HG02571 (cell line): Measurements from ENCODE around the gene BACH2.

ENCODE experiments used
- ATAC-seq: cut with Tn5 transposase; IDR thresholded peaks from one replicate; pipeline ENCODE4 v1.9.1; 2021; ENCODE audit warnings: mild to moderate bottlenecking, moderate library complexity; ENCODE audit not compliant: unreplicated experiment

The BACH2 gene

DNA sequence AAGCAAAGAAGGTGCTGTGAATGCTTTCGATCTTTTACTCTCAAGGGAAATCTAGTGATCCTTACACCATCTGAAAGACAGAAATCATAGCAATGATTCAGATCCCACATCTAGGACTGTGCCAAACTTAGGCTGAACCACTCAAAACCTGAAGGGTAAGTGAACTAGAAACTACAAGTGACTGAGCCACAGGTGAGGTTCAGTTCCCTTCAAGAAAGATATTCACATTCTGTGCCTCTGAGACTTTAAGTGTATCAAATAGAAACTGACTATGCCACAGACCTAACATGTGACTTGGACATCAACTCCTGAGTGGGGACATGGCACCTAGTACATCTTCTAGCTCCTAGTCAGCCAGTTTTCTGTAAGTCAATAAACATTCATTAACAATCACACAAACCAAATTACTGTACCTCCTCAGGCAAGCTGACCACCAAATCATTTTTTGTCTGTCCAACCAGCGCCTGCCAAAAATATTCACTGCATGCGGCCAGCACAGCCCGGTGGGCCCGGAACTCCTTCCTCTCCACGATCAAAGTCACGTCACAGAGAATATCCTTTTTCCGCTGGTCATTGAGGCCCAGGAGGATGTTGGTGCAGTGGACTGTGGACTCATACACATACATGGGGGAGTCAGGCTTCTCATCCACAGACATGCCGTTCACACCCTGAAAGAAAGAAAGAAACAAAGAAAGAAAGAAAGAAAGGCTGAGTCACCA is 288.3 kb downstream of the BACH2 start:
- ATAC-seq = no peak

DNA sequence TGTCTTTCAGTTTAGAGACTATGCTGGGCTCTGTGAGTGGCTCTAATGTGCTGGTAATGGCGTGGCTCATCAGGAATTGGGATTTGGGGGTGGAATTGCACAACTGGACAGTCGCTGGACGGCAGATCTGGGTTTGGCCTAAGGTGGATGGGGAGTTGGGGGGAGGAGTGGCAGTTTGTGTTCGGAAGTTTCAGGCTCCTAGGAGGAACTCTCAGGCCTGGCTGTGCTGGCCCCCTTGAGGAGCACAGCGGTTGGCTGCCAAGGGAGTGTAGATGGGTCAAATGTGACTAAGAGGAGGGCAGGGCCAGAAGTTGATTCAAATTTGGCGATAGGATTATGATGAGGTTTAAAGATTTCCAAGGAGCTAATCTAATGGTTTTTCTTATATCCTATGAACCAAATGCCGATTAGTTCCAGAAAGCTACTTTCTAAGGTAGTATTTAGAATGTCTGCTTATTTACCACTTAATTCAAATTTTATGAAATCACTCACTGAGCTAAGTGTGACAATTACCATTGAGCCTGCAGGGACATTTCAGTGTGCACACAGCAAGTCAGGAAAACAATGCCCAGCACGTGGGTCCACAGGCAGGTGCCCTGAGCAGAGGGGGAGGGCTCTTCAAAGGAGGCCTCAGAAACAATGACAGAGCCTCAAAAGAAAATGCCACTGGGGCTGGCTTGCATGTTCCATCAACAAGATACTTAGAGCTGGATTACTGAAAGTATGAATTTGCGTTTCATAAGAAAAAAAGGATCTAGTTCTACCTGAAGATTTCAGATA is 291.4 kb downstream of the BACH2 start:
- ATAC-seq = no peak

DNA sequence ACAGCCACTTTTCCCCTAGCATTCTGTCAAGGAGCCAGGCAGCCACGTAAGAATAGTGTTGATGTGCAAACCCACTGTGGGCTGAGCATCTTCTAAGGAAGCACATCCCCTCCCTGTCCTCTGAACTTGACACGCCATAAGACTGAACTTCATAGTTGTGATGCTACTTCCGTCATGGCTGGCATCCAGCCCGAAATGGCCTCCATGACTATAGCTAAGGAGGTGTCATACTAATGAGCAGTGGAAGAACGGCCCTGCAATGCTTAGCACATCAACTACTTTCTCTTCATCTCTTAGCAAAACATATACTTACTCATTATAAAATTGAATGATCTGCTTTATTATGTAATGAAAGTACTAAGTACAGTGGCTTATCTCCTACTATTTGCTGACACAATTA is 292.1 kb downstream of the BACH2 start:
- no peak for ATAC-seq

DNA sequence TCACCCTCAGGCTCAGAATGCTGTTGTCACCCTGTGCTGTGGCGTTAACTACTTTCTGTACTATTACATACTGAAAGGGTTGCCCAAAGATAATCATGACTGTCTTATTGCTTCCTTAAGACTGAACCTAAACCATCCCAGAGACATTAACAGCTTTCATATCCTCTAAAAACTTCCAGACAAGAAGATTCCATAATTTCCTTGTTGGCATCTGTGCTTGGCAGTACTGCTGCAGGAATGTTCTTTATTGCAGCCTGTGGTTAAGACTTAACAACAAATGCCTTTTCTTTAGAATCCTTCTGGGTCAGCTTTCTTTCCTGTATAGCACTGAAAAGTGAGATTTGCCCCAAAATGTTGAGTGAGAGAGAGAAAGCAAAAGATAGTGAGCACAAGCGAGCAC is 292.7 kb downstream of the BACH2 start:
- no peak for ATAC-seq

DNA sequence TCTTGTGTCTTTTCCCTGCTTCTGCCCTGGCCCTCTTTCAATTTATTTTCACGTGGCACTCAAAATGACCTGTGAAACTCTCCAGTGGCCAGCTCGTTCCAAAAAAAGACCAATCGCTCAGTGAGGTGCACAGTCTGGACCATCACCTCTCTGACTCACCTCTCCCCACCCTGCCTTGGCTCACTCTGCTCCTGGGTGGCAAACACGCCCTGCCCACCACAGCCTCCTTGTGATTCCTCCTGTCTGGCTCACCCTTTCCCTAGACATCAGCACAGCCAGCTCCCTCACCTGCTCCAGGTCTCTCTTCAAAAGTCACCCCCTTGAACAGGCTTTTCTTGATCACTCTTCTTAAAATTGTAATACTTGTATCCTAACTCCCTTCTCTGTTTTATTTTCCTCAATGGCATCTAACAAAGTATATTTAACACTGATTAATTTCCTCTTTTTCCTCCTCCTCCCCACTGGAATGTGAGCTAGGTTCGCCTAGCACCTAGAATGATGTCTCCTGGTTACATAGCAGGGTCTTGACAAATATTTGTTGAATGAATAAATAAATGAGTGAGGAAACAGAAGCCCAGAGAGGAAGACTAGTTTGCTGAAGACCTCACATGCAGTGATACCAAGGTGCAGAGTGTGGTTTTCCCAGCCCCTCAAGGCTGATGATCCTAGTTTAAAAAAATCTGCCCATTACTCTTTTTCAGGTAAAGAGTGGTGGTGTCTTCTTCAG is 293.4 kb downstream of the BACH2 start:
- ATAC-seq = no peak

DNA sequence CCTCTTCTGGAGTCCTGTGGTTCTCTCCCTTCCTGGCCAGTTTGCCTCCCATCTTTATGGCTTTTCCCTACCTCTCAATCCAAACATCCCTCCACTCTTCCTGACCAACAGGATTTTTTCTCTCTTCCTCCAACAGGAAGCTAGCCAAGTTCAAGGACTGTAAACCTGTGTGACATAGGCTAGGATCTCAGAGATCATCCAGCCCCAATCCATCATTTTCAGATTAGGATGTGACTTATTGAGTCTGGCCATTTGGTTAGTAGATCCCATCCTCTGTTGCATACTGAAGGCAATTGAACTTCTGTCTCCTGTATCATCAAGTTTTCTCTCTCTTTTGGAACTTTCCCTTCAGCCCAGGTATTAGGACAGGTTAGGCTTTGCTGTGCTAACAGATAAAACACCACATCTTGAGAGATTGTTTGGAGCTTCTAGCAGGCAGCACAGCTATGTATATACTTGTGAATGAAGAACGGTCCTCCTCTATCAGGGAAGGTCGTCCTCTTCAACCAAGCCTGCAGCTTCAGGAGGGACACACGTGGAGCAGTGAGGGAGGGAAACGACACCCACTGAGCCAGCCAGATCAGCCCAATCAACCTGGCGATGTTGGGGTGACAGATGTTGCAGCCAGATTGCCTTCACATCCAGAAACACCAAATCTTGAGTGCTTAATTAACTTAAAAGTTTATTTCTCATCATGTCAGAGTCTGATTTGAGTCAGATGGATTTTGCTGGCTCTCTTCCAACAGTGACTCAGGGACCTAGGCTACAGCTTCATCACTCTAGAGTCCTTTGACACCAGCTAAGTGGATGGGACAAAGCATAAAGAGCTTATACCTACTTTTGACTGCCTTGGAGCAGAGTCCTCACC is 295.5 kb downstream of the BACH2 start:
- ATAC-seq = no peak

DNA sequence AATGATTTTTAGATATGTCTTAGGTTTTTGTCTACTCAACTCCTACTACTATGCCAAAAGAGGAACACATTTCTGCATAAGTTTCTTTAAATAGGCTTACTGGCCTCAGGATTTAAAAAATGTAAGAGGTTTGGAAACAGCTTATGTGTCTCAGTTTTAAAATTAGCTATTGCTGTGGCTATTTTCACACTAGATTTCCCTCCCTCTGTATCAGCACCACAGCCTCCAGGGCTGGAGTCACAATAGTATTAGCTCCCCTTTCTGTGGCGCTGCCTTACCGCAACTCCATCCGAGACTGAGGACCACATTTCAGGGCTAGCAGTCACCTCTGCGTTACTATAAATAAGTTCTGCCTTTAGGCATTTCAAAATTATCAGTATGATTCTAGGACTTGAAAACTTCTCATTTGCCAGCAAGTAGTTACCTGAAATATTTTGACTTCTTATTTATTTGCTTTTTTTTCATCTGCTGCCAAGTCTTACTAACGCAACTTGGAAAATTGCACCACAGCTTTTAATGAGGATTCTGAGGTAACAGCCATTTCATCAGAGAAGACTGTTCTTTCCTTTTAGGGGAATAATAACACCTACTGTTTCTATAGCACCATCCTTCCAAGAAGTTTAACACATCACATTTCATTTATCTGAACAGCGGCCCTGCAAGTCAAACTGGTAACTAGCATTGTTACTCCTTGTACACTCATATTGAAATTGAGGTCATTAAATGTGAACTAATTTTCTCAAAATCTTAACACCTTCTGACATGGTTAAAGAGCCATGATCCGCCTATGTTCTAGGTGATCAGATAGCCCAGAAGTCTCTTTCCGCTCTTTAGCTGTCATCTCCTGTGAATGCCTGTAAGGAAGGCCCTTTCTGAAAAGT is 296.5 kb downstream of the BACH2 start:
- no peak for ATAC-seq

GRCh38 chr6:89999154-89999553 is 297.5 kb downstream of the BACH2 start:
- ATAC-seq = no peak

DNA sequence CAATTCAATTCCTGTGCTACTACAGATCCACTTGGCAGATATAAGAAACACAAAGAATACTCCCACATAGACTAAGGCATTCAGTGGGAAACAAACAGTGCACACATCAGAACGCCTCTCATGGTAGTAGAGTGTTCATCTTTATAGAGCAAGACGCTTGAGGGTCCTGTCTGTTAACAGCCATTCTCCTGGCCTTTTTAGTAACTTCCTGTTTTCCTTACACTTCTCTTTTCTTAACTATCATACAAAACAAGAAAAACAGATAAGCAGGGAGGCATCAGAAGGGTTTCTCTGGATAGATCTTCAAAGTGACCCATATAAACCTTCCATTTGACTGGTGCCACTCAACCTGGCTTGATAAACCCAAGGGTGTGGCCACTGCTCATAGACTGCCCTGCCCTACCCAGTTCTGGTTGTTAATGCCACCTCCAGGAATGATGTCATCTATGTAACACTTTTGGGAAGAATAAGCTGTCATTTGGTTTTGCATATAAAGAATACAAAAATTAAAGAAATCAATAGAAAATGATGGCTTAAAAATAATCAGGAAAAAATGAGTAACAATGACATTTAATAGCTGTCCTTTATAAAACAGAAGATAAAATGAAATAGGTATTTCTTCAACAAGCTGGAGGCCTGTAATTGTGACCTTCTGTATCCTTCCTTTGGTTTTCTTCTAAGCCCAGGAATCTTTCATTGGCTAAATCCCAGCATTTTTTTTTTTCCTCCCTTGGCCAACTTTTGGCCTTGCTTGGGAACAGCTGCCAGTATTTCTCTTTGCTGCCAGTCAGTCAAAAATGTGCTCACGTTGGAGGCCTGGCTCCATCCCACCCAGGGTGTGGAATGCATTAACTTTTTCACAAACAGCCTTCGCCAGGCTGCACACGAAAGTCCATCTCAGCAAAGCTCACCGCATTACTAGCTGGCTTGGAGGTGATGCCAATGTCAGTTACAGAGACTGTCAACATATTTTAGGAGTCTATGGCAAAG is 298.9 kb downstream of the BACH2 start:
- ATAC-seq = no peak

GRCh38 chr6:89993411-89993810 is 303.2 kb downstream of the BACH2 start:
- no peak for ATAC-seq

GRCh38 chr6:89992818-89993217 is 303.8 kb downstream of the BACH2 start:
- no peak for ATAC-seq

DNA sequence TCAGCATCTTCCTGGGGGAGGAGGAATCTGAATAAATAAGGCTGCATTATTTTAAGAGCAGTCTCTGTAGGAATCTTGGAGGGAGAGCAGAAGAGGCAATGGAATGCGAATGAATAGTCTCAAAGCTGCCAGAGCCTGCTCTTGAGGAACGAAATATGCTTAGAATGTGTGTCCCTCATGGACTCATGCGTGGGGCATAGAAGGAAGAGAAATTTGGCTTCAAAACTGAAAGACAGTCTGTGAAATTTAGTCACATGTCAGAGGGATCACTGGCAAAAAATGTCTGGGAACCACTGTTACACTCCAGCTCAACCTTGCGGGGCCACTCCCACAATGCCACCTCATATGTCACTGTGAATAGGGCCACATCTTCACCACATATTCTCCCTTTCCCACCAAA is 306.9 kb downstream of the BACH2 start:
- no peak for ATAC-seq

- ATAC-seq = no peak
These were observed 308.8 kb downstream of the BACH2 start for GRCh38 chr6:89987830-89988229.

DNA sequence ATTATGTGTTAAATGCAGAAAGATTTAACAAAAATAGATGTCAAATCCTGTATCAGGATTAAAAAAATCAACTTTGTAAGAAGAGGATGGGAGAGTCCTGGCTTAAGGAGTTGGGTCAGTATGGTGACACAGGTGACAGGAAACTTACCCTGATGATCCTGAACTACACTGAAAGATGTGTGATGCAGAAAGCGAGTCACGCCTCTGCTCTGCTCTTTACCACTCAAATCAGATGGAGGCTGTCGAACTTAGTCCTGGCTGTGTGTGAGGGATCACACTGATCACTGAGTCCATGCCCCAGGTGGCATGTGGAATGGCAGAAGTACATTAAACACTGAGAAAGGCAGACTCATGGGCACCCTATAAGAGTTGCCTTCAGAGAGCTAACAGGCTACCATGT is 309.5 kb downstream of the BACH2 start:
- ATAC-seq = no peak

- ATAC-seq = no peak
These were observed 310.0 kb downstream of the BACH2 start for GRCh38 chr6:89986650-89987074.

- ATAC-seq = no peak
These were observed 310.7 kb downstream of the BACH2 start for GRCh38 chr6:89985751-89986493.

DNA sequence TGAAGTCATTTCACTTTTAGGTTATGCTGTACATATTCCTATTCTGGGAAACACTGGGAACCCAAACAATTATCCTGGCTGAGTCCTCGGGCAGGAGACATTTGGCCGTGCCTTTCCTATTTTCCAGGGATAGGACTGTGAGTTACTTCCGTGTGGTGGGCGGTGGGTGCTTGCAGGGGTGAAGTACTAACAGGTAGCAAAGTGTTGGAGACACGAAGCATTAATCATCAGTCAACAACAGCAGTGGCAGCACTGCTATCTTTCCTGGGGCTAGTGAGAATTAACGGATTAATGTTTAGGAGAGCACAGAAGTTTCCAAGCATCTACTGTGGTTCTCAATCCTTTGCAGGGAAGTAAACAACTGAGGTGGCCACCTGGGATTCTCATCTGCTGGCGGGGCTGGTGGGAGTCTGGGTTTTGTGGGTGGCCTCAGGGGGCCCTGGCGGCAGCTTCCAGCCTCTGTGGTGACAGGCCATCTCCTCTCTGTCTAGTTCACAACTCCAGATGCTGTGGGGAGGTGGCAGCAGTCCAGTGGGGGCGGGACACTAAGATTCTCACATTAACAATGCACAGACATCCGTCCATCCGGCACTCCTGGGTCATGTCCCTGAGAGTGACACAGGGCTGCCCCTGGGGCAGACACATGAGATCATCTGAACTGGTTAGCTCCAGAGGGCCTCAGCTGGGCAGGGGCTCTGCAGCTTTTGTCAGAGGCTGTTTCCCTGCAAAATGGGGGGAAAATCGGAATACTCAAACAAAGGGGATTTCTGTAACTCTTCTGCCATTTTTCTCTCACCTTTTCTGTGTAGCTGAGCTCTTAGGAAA is 311.5 kb downstream of the BACH2 start:
- ATAC-seq = no peak
